ENCODE results near the gene NUDT6.
"Not testable (repeated sequence)": the region's sequence is repeated elsewhere in the genome, so short reads cannot be mapped to it uniquely, and the experiment has no call there.

The NUDT6 gene

GRCh38 chr4:122921971-122922876, at the start of gene NUDT6:
Gene NUDT6 (minus strand): TSS chr4:122922597. CDS start chr4:122922572, 25 bp downstream.
- DNase-seq (ENCODE audit: low read depth in 2 of 2), result peak; percentile 2 to 3

- DNase-seq (ENCODE audit: low read depth in 2 of 2), result no peak
Measured at GRCh38 chr4:122968227-122968812, 45.9 kb upstream of the NUDT6 start.

GRCh38 chr4:122967231-122967630, 44.8 kb upstream of the NUDT6 start:
- DNase-seq (ENCODE audit: low read depth in 2 of 2), result no peak

GRCh38 chr4:122966201-122966600, 43.8 kb upstream of the NUDT6 start:
- no peak for DNase-seq (ENCODE audit: low read depth in 2 of 2)

- no peak for DNase-seq (ENCODE audit: low read depth in 2 of 2)
Measured at GRCh38 chr4:122963216-122963615, 40.8 kb upstream of the NUDT6 start.

GRCh38 chr4:122960611-122961000, 38.2 kb upstream of the NUDT6 start:
- DNase-seq (ENCODE audit: low read depth in 2 of 2), result no peak

GRCh38 chr4:122959981-122960610, 37.7 kb upstream of the NUDT6 start:
- no peak for DNase-seq (ENCODE audit: low read depth in 2 of 2)

GRCh38 chr4:122959441-122959840, 37.0 kb upstream of the NUDT6 start:
- DNase-seq (ENCODE audit: low read depth in 2 of 2), result no peak

GRCh38 chr4:122958505-122958904, 36.1 kb upstream of the NUDT6 start:
- DNase-seq (ENCODE audit: low read depth in 2 of 2), result no peak

GRCh38 chr4:122953924-122954323, 31.5 kb upstream of the NUDT6 start:
- DNase-seq (ENCODE audit: low read depth in 2 of 2), result no peak

- DNase-seq (ENCODE audit: low read depth in 2 of 2), result no peak
Measured at GRCh38 chr4:122952028-122952427, 29.6 kb upstream of the NUDT6 start.

GRCh38 chr4:122948671-122949070, 26.3 kb upstream of the NUDT6 start:
- no peak for DNase-seq (ENCODE audit: low read depth in 2 of 2)

- no peak for DNase-seq (ENCODE audit: low read depth in 2 of 2)
Measured at GRCh38 chr4:122946142-122946541, 23.7 kb upstream of the NUDT6 start.

- not testable (repeated sequence) for DNase-seq (ENCODE audit: low read depth in 2 of 2)
Measured at GRCh38 chr4:122945136-122945535, 22.7 kb upstream of the NUDT6 start.

- DNase-seq (ENCODE audit: low read depth in 2 of 2), result no peak
Measured at GRCh38 chr4:122932763-122933162, 10.4 kb upstream of the NUDT6 start.

- DNase-seq (ENCODE audit: low read depth in 2 of 2), result no peak
Measured at GRCh38 chr4:122930862-122931261, 8.5 kb upstream of the NUDT6 start.

- DNase-seq (ENCODE audit: low read depth in 2 of 2), result no peak
Measured at GRCh38 chr4:122928930-122929329, 6.5 kb upstream of the NUDT6 start.

- DNase-seq (ENCODE audit: low read depth in 2 of 2), result peak; percentile 70 to 75
Measured at GRCh38 chr4:122922877-122923511, 597 bp upstream of the NUDT6 start.

- DNase-seq (ENCODE audit: low read depth in 2 of 2), result no peak
Measured at GRCh38 chr4:122921300-122921699, 1.1 kb downstream of the NUDT6 start.

GRCh38 chr4:122920473-122920872, 1.9 kb downstream of the NUDT6 start:
- DNase-seq (ENCODE audit: low read depth in 2 of 2), result no peak

GRCh38 chr4:122917731-122918130, 4.7 kb downstream of the NUDT6 start:
- no peak for DNase-seq (ENCODE audit: low read depth in 2 of 2)

GRCh38 chr4:122914938-122915337, 7.5 kb downstream of the NUDT6 start:
- no peak for DNase-seq (ENCODE audit: low read depth in 2 of 2)
